Fibroblast of gingiva (primary cell): ENCODE data around the gene NFIB.
A peak's percentile ranks its signal among the peaks of the same experiment; 100 is the strongest.

Source experiments
- DNase-seq: peaks from one replicate; pipeline ENCODE4 v3.0.0-alpha.2; 2011; ENCODE audit warnings: low read depth

The NFIB gene

GRCh38 chr9:14242150-14242805 lies 71.7 kb downstream of the NFIB start:
- no peak for DNase-seq

GRCh38 chr9:14240537-14240936 lies 73.4 kb downstream of the NFIB start:
- no peak for DNase-seq

GRCh38 chr9:14238518-14238917 lies 75.4 kb downstream of the NFIB start:
- DNase-seq, result no peak

GRCh38 chr9:14238079-14238478 lies 75.9 kb downstream of the NFIB start:
- DNase-seq, result no peak

GRCh38 chr9:14236591-14236990 lies 77.3 kb downstream of the NFIB start:
- DNase-seq, result peak; percentile 74

GRCh38 chr9:14232111-14232510 lies 81.8 kb downstream of the NFIB start:
- DNase-seq, result no peak

- no peak for DNase-seq
These were observed 82.5 kb downstream of the NFIB start for GRCh38 chr9:14231196-14231990.

GRCh38 chr9:14228602-14229001 lies 85.3 kb downstream of the NFIB start:
- DNase-seq, result no peak

GRCh38 chr9:14226855-14227532 lies 86.9 kb downstream of the NFIB start:
- no peak for DNase-seq

- no peak for DNase-seq
These were observed 90.9 kb downstream of the NFIB start for GRCh38 chr9:14223081-14223480.

- DNase-seq, result no peak
These were observed 91.6 kb downstream of the NFIB start for GRCh38 chr9:14222149-14222835.

- peak; percentile 93 for DNase-seq
These were observed 92.4 kb downstream of the NFIB start for GRCh38 chr9:14221558-14221957.

- no peak for DNase-seq
These were observed 92.8 kb downstream of the NFIB start for GRCh38 chr9:14221119-14221518.

GRCh38 chr9:14220256-14220655 lies 93.7 kb downstream of the NFIB start:
- no peak for DNase-seq

- DNase-seq, result no peak
These were observed 94.1 kb downstream of the NFIB start for GRCh38 chr9:14219850-14220249.

GRCh38 chr9:14218253-14218652 lies 95.7 kb downstream of the NFIB start:
- DNase-seq, result no peak

- DNase-seq, result no peak
These were observed 97.2 kb downstream of the NFIB start for GRCh38 chr9:14216612-14217194.

- no peak for DNase-seq
These were observed 98.3 kb downstream of the NFIB start for GRCh38 chr9:14215614-14216013.

GRCh38 chr9:14214693-14215092 lies 99.2 kb downstream of the NFIB start:
- DNase-seq, result no peak

GRCh38 chr9:14214065-14214684 lies 99.8 kb downstream of the NFIB start:
- DNase-seq, result no peak

GRCh38 chr9:14213504-14213903 lies 100.4 kb downstream of the NFIB start:
- no peak for DNase-seq
